Measurements from ENCODE around the gene PLCB1. TPM values are rescaled to one million over a fixed set of nuclear protein-coding genes. Genes with fewer than 3 reads are reported as not detected.
"Not testable (repeated sequence)": the region's sequence is repeated elsewhere in the genome, so short reads cannot be mapped to it uniquely, and the experiment has no call there.

PLCB1 gene
- total RNA-seq, 1 donor from 2014 or later, result 72.5 TPM

- DNase-seq, result no peak
Observed at GRCh38 chr20:8408587-8409307, 276.7 kb downstream of the PLCB1 start.

- DNase-seq, result no peak
Observed at GRCh38 chr20:8413691-8414090, 281.6 kb downstream of the PLCB1 start.

GRCh38 chr20:8414586-8415274 lies 282.7 kb downstream of the PLCB1 start:
- DNase-seq, result no peak

GRCh38 chr20:8421981-8422380 lies 289.9 kb downstream of the PLCB1 start:
- no peak for DNase-seq

- DNase-seq, result no peak
Observed at GRCh38 chr20:8423482-8423881, 291.4 kb downstream of the PLCB1 start.

GRCh38 chr20:8424010-8424409 lies 291.9 kb downstream of the PLCB1 start:
- DNase-seq, result no peak

- DNase-seq, result no peak
Observed at GRCh38 chr20:8425016-8425415, 292.9 kb downstream of the PLCB1 start.

- no peak for DNase-seq
Observed at GRCh38 chr20:8425802-8426201, 293.7 kb downstream of the PLCB1 start.

- no peak for DNase-seq
Observed at GRCh38 chr20:8427419-8428040, 295.5 kb downstream of the PLCB1 start.

- no peak for DNase-seq
Observed at GRCh38 chr20:8428988-8429387, 296.9 kb downstream of the PLCB1 start.

GRCh38 chr20:8431538-8432434 lies 299.7 kb downstream of the PLCB1 start:
- peak; percentile 4 for DNase-seq

- no peak for DNase-seq
Observed at GRCh38 chr20:8432435-8433148, 300.5 kb downstream of the PLCB1 start.

GRCh38 chr20:8433291-8433690 lies 301.2 kb downstream of the PLCB1 start:
- no peak for DNase-seq

GRCh38 chr20:8434326-8434876 lies 302.3 kb downstream of the PLCB1 start:
- DNase-seq, result no peak

GRCh38 chr20:8435285-8436035 lies 303.4 kb downstream of the PLCB1 start:
- DNase-seq, result no peak

- not testable (repeated sequence) for DNase-seq
Observed at GRCh38 chr20:8436938-8437337, 304.9 kb downstream of the PLCB1 start.

- no peak for DNase-seq
Observed at GRCh38 chr20:8438748-8439147, 306.7 kb downstream of the PLCB1 start.

GRCh38 chr20:8443464-8444072 lies 311.5 kb downstream of the PLCB1 start:
- no peak for DNase-seq

GRCh38 chr20:8447262-8448120 lies 315.4 kb downstream of the PLCB1 start:
- DNase-seq, result no peak

Data from occipital lobe (tissue), 2 donors.